DOHH2 (cell line): Measurements from ENCODE around the gene OSBPL2.

ENCODE experiments used
- CTCF ChIP-seq: fragments of 200-600 bp; sonication (generic); IDR thresholded peaks from one replicate; pipeline ENCODE4 v1.5.1; 2014; ENCODE audit warnings: antibody characterized with exemption, mild to moderate bottlenecking, low read depth, low read length; ENCODE audit not compliant: poor library complexity, severe bottlenecking
- EZH2phosphoT487 ChIP-seq: fragments of 200-600 bp; sonication (generic); IDR thresholded peaks from 2 replicates; pipeline ENCODE4 v1.6.1; 2017; ENCODE audit warnings: borderline replicate concordance, mild to moderate bottlenecking, antibody characterized with exemption, low read length, moderate library complexity, mixed read lengths

- no peak for TF ChIP-seq CTCF
- no peak for TF ChIP-seq EZH2phosphoT487
Measured at GRCh38 chr20:62342910-62343309, 104.6 kb downstream of the OSBPL2 start.
